Lung (tissue), 12 donors: ENCODE data around the gene MGAT3. TPM values are rescaled to one million over a fixed set of nuclear protein-coding genes. Genes with fewer than 3 reads are reported as not detected.
A peak's percentile ranks its signal among the peaks of the same experiment; 100 is the strongest.

Source experiments
- ATAC-seq: fragments of 200-7000 bp; cut with Tn5 transposase; one replicate; pipeline ENCODE4 v1.9.1; 2020; ENCODE audit warnings: moderate number of reproducible peaks; ENCODE audit not compliant: insufficient read depth, low FRiP score
- DNase-seq, 3 donors: peaks; one replicate each; pipeline ENCODE4 v3.0.0-alpha.2; 2013 to 2017
- H3K27ac ChIP-seq, 2 donors: one replicate each; pipeline ENCODE4 v1.5.1; 2013; ENCODE audit warnings: mild to moderate bottlenecking in 2 of 2, moderate library complexity in 2 of 2, control low read depth in 1 of 2, inconsistent platforms in 1 of 2, low read depth in 1 of 2, low read length in 1 of 2
- H3K27me3 ChIP-seq, 3 donors: one replicate each; pipeline ENCODE4 v1.5.1; 2013; ENCODE audit warnings: low read length in 2 of 3; ENCODE audit not compliant: control insufficient read depth in 3 of 3, insufficient read depth in 3 of 3
- H3K36me3 ChIP-seq, 4 donors: one replicate each; pipeline ENCODE4 v1.5.1; 2013; ENCODE audit warnings: low read length in 4 of 4, mild to moderate bottlenecking in 1 of 4, moderate library complexity in 1 of 4; ENCODE audit not compliant: control insufficient read depth in 4 of 4, insufficient read depth in 4 of 4
- H3K4me1 ChIP-seq, 5 donors: one replicate each; pipeline ENCODE4 v1.5.1; 2013; ENCODE audit warnings: low read length in 5 of 5, mild to moderate bottlenecking in 2 of 5, moderate library complexity in 1 of 5; ENCODE audit not compliant: control insufficient read depth in 5 of 5, insufficient read depth in 5 of 5
- H3K4me3 ChIP-seq: one replicate; pipeline ENCODE4 v1.5.1; 2013; ENCODE audit warnings: mild to moderate bottlenecking, control low read depth, moderate library complexity
- H3K9ac ChIP-seq, 2 donors: one replicate each; pipeline ENCODE4 v1.5.1; 2013; ENCODE audit warnings: low read length in 2 of 2, control low read depth in 1 of 2; ENCODE audit not compliant: insufficient read depth in 1 of 2
- H3K9me3 ChIP-seq, 4 donors: one replicate each; pipeline ENCODE4 v1.5.1; 2013; ENCODE audit warnings: low read length in 3 of 4, mild to moderate bottlenecking in 1 of 4, moderate library complexity in 1 of 4; ENCODE audit not compliant: control insufficient read depth in 4 of 4, insufficient read depth in 3 of 4
- CTCF ChIP-seq: IDR thresholded peaks from 2 replicates; pipeline ENCODE4 v1.5.1; 2012; ENCODE audit warnings: mild to moderate bottlenecking; ENCODE audit errors: control extremely low read depth, extremely low read depth
- WGBS, 2 donors: extraction: QIAGEN DNeasy Blood & Tissue Kit; methylation state at CpG; one replicate each; pipeline ENCODE4 v1.1.7; 2013; 5-methylcytosine and 5-hydroxymethylcytosine counted together
- polyA plus RNA-seq, 2 donors: library from polyadenylated mRNA; stranded (reverse); fragments of 200-250 nt; gene quantifications; one replicate each; pipeline ENCODE4 v1.2.1, GENCODE V29; 2013
- total RNA-seq, 2 donors: library from RNA; depleted of rRNA in 1 of 2; stranded (reverse); fragments of >200 nt in 1 of 2; gene quantifications; one replicate each; pipeline ENCODE4 v1.2.1, GENCODE V29; 2014 to 2021
- donor health status: control.
- donor health status: control.
- donor health status: Bipolar disorder and iron deficiency.
- donor health status: healthy.
- donor health status: DM: yes; HTN: yes; CAD: no.

The MGAT3 gene
- total and polyA plus RNA-seq, 4 donors = 5.6 to 19.4 (median 5.9) TPM

- Histone ChIP-seq H3K27ac (peak overlapping the region; percentile 87 to 90), H3K4me1 (peaks cover 0 to 10% (median 8%) of the 10 kb centered on the region in 5 donors), H3K36me3 (peaks cover 8 to 53% (median 30%) of the 10 kb centered on the region in 4 donors), H3K9ac (no peak overlapping the region), H3K4me3 (no peak overlapping the region), H3K9me3 (no peaks in the 10 kb centered on the region), H3K27me3 (no peaks in the 10 kb centered on the region)
- no peak for DNase-seq
- TF ChIP-seq CTCF = no peak
- WGBS, 2 donors = 77 to 83% methylated on average over 11 of the region's 11 CpGs
- ATAC-seq = no peak
Measured at GRCh38 chr22:39431216-39431801, 25.5 kb upstream of the MGAT3 start.

- WGBS, 2 donors = 56 to 72% methylated on average over 8 of the region's 8 CpGs
- Histone ChIP-seq H3K36me3 (peaks cover 5 to 48% (median 25%) of the 10 kb centered on the region in 4 donors), H3K27me3 (no peaks in the 10 kb centered on the region), H3K9me3 (no peaks in the 10 kb centered on the region), H3K27ac (peak overlapping the region; percentile 78 to 90), H3K4me1 (peaks cover 0 to 10% (median 8%) of the 10 kb centered on the region in 5 donors), H3K4me3 (no peak overlapping the region), H3K9ac (no peak overlapping the region)
- TF ChIP-seq CTCF = no peak
- DNase-seq (peak in 1 of 3 donors; percentile 37), ATAC-seq (no peak)
Measured at GRCh38 chr22:39431821-39432251, 25.0 kb upstream of the MGAT3 start.

GRCh38 chr22:39432361-39432811 lies 24.4 kb upstream of the MGAT3 start:
- TF ChIP-seq CTCF = no peak
- Histone ChIP-seq H3K27me3 (no peaks in the 10 kb centered on the region), H3K27ac (peak overlapping the region; percentile 78 to 90), H3K4me3 (no peak overlapping the region), H3K4me1 (peaks cover 0 to 10% (median 8%) of the 10 kb centered on the region in 5 donors), H3K36me3 (peaks cover 0 to 43% (median 20%) of the 10 kb centered on the region in 4 donors), H3K9me3 (no peaks in the 10 kb centered on the region), H3K9ac (no peak overlapping the region)
- WGBS, 2 donors = 76 to 83% methylated on average over 10 of the region's 10 CpGs
- DNase-seq = no peak
- no peak for ATAC-seq
